Nephron progenitor cell (in vitro differentiated cells): Measurements from ENCODE around the gene HIGD2A.

Experiments
- DNase-seq: peaks from one replicate; pipeline ENCODE4 v3.0.0; 2021
- H3K27ac Mint-ChIP-seq: 2 replicates; pipeline ENCODE4 v1.8.0; 2021; ENCODE audit warnings: mild to moderate bottlenecking, moderate library complexity, mixed read lengths
- H3K27me3 Mint-ChIP-seq: 2 replicates; pipeline ENCODE4 v1.8.0; 2021; ENCODE audit warnings: mild to moderate bottlenecking, low read depth, mixed read lengths; ENCODE audit not compliant: poor library complexity
- H3K36me3 Mint-ChIP-seq: 2 replicates; pipeline ENCODE4 v1.8.0; 2021; ENCODE audit warnings: low read depth, mixed read lengths
- H3K4me1 Mint-ChIP-seq: 2 replicates; pipeline ENCODE4 v1.8.0; 2021; ENCODE audit warnings: mixed read lengths
- H3K4me3 Mint-ChIP-seq: 2 replicates; pipeline ENCODE4 v1.8.0; 2021; ENCODE audit warnings: mild to moderate bottlenecking, moderate library complexity, mixed read lengths
- H3K9me3 Mint-ChIP-seq: 2 replicates; pipeline ENCODE4 v1.8.0; 2021; ENCODE audit warnings: mild to moderate bottlenecking, moderate library complexity, mixed read lengths
- TF ChIP-seq, protein P1 (sequence below): fragments of 200-600 bp; sonication (generic); IDR thresholded peaks from 2 replicates; pipeline ENCODE4 v1.5.0; 2021; ENCODE audit warnings: antibody characterized with exemption

The HIGD2A gene

DNA sequence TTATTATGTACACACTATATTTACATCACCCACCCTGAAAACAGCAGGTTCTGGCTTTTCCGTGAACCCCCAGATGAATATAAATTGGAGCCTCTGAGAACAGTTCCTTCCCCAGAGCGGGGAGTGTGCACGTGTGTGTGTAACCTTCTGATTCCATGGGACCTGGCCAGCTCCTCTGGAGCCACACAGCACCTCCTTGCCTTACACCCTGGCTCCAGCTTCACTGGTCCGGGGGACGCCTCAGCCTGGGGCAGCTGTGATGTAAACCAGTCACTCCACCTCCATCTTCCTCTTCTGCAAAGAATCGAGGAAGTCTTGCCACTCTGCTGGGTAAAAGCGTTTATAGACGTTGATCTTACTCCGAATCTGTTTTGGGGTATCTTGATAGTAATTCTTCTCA lies 4.6 kb upstream of the HIGD2A start:
- no peaks in the 10 kb centered on the region for H3K27me3 Mint-ChIP-seq
- no peaks in the 10 kb centered on the region for H3K9me3 Mint-ChIP-seq
- TF ChIP-seq, protein P1, sequence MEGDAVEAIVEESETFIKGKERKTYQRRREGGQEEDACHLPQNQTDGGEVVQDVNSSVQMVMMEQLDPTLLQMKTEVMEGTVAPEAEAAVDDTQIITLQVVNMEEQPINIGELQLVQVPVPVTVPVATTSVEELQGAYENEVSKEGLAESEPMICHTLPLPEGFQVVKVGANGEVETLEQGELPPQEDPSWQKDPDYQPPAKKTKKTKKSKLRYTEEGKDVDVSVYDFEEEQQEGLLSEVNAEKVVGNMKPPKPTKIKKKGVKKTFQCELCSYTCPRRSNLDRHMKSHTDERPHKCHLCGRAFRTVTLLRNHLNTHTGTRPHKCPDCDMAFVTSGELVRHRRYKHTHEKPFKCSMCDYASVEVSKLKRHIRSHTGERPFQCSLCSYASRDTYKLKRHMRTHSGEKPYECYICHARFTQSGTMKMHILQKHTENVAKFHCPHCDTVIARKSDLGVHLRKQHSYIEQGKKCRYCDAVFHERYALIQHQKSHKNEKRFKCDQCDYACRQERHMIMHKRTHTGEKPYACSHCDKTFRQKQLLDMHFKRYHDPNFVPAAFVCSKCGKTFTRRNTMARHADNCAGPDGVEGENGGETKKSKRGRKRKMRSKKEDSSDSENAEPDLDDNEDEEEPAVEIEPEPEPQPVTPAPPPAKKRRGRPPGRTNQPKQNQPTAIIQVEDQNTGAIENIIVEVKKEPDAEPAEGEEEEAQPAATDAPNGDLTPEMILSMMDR: no peak
- no peak overlapping the region for H3K27ac Mint-ChIP-seq
- DNase-seq: no peak
- peaks cover 49% of the 10 kb centered on the region for H3K36me3 Mint-ChIP-seq
- peaks cover 21% of the 10 kb centered on the region for H3K4me1 Mint-ChIP-seq
- H3K4me3 Mint-ChIP-seq: no peak overlapping the region

- TF ChIP-seq, protein P1: no peak
- peaks cover 23% of the 10 kb centered on the region for H3K4me1 Mint-ChIP-seq
- no peak for DNase-seq
- no peaks in the 10 kb centered on the region for H3K27me3 Mint-ChIP-seq
- peak overlapping the region; percentile 14 for H3K27ac Mint-ChIP-seq
- H3K4me3 Mint-ChIP-seq: no peak overlapping the region
- H3K36me3 Mint-ChIP-seq: peaks cover 45% of the 10 kb centered on the region
- H3K9me3 Mint-ChIP-seq: no peaks in the 10 kb centered on the region
Measured at GRCh38 chr5:176384366-176384930, 4.1 kb upstream of the HIGD2A start.

DNA sequence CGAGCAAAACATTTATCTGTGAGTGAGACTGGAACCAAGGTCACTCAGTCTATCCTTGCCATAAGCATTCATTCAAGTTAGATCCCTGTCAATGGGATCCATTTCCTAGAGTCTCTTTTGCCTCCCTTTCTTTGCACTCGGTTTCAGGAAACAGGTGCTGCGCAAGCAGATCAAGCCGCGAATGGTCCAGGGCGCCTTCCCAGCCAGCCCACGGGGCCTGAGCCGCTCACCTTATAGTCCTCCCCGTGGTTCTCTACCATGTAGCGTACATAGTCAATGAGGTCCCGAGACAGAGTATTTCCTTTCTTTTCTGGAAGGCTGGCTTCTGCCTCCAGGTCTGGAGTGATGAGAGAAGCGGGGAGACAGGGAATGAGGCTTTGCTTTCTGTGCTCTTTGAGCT lies 3.6 kb upstream of the HIGD2A start:
- Mint-ChIP-seq H3K27ac (peak overlapping the region; percentile 14), H3K36me3 (peaks cover 40% of the 10 kb centered on the region), H3K9me3 (no peaks in the 10 kb centered on the region), H3K4me3 (no peak overlapping the region), H3K27me3 (no peaks in the 10 kb centered on the region), H3K4me1 (peaks cover 27% of the 10 kb centered on the region)
- TF ChIP-seq, protein P1: no peak
- DNase-seq: no peak

DNA sequence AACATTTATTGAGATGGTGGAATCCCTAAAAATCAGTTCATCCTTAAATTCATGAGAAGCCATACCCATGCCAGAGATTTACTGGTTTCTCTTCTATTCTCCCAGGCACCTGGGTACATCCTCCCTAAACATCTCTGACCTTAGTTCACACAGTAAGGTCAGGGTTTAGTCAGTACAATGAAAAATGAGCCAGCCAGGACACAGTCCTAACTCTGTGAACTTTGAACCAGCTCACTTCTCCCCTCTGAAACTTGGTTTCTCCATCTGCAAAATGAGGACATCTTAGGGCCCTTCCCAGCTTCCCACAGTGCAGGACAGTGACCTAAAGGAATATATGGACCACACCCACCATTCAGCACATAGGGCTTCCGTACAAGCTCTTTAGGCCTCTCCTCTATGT lies 2.1 kb upstream of the HIGD2A start:
- Mint-ChIP-seq H3K4me3 (peak overlapping the region; percentile 100), H3K27ac (no peak overlapping the region), H3K36me3 (peaks cover 34% of the 10 kb centered on the region), H3K9me3 (no peaks in the 10 kb centered on the region), H3K27me3 (no peaks in the 10 kb centered on the region), H3K4me1 (peaks cover 27% of the 10 kb centered on the region)
- DNase-seq: no peak
- TF ChIP-seq, protein P1: no peak

DNA sequence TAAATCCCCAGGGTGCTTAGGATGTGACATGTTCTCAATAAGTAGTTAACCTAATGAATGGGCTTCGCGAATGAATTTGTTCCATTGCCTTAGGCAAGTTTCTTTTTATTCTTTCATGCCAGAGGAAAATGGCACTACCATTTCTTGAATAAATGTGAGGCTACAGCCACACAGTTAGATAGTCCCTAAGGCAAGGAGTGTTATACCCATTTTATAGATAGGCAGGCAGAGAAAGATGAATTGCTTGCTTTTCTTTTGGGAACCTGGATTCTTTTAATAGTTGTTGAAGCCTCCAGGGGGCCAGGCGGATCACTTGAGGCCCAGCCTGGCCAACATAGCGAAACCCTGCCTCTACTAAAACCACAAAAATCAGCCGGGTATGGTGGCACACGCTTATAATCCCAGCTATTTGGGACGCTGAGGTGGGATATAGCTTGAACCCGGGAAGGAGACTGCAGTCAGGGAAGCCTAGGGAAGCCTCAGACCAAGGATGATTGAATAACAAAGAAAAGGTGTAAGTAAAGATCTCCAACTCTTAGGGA lies 1.1 kb upstream of the HIGD2A start:
- H3K4me1 Mint-ChIP-seq: peaks cover 27% of the 10 kb centered on the region
- peak overlapping the region; percentile 93 for H3K27ac Mint-ChIP-seq
- H3K9me3 Mint-ChIP-seq: no peaks in the 10 kb centered on the region
- peaks cover 33% of the 10 kb centered on the region for H3K36me3 Mint-ChIP-seq
- peak overlapping the region; percentile 100 for H3K4me3 Mint-ChIP-seq
- no peaks in the 10 kb centered on the region for H3K27me3 Mint-ChIP-seq
- DNase-seq: no peak
- TF ChIP-seq, protein P1: no peak

GRCh38 chr5:176388003-176388443 lies 528 bp upstream of the HIGD2A start:
- Mint-ChIP-seq H3K4me3 (peak overlapping the region; percentile 100), H3K4me1 (peaks cover 27% of the 10 kb centered on the region), H3K27me3 (no peaks in the 10 kb centered on the region), H3K27ac (peak overlapping the region; percentile 100), H3K36me3 (peaks cover 31% of the 10 kb centered on the region), H3K9me3 (no peaks in the 10 kb centered on the region)
- DNase-seq: peak; percentile 32
- TF ChIP-seq, protein P1: no peak
